Stimulated activated CD8-positive, alpha-beta memory T cell treated with anti-CD3 and anti-CD28 coated beads, Interleukin-7, amount 100 ng/mL, for 24 hours (primary cell): Measurements from ENCODE around the gene COL4A1.

Experiments used
- DNase-seq: peaks from one replicate; pipeline ENCODE4 v3.0.0-alpha.2; 2020; ENCODE audit warnings: low read depth

The COL4A1 gene

DNA sequence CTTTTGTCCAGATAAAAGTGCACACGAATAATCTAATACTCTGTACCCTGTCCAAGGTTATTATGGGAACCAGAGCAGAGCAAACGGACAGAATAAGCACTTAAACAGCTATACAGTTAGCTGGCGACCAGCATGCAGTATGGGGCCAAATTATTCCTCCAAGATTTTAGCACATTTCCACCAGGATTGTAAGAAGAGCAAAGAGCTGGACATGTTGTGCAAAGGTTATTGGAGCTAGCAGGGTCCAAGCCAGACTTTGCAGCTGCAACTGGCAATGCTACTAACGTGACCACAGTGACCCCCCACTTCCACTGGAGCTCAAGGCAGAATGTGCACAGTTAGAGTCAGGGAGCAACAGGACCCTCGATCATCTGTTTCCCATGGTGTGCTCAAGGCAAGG lies 89.9 kb downstream of the COL4A1 start:
- DNase-seq = no peak

DNA sequence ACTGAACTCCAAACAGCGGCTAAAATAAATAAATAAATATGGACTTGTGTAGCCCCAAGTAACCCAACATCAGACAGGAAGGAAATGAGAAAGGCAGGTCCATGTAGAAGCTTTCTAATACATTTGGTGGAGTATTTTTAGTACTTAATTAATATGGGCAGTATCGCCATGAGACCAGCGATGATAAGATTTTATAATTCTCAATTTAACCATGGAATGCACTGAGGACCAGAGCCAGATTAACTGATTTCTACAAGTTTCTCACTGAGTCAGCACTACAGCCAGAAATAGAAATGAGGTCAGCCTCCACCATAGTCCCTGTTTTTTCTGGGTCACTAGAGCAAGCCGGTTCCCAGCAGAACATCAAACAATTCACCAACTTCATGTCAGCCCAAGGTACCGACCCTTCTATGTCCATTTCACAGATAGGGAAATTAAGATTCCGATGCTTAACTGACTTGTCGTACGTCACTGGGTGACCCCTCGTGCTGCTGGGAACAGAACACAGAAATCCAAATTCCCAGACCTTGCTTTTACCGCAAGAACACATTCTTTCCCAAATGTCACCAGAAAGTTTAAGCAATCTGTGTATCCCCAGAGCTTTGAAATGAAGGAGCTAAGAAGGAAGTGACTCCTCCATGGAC lies 90.4 kb downstream of the COL4A1 start:
- DNase-seq = no peak

DNA sequence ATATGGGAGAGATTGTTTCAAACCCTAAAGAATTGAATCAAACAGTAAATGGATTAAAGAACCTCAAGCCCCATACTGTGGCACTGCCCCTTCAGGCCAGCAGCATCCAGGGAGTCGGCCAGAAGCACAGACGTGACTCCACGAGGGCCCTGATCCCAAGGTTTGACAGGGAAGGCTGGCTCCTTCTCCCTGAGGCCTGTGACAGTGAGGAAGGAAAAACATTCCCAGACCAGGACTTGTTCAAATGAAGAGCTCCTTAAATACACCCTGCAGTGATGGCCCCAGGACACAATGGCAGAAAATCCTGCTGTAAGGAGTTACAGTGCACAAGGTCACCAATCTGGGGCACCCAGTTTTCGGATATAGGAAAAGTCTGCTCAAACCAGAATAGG lies 91.0 kb downstream of the COL4A1 start:
- no peak for DNase-seq

DNA sequence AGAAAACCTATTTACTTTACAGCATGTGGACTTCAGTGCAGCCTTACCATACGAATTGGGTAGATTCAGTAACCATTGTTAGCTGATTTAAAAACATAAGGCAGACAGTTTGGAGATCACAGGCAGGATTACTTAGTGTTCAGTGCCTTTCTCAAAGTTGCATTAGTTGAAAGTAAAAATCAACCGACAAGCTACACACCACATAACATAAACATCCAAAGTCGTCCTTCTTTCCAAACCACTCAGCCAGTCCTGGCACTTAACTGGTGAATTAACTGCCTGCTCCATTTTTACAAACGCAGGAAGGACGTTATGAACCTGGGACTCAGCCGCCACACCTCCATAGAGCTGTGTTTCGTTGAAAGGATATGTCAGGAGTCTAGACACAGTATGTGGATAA lies 91.4 kb downstream of the COL4A1 start:
- no peak for DNase-seq

DNA sequence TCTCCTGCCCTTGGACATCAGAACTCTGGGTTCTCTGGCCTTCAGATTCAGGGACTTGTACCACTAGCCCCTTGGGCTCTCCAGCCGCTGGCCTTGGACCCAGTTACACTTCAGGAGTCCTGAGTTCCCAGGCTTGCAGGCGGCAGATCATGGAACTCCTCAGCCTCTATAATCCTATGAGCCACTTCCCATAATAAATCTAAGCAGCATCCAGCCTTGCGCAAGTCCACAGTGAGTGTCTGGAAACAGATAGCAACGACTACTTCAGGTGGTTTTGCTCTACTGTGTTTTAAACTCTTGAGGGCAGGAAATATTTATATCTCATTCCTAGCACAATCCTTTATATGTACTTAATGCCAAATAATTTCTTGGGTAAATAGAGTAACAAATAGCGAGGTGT lies 92.3 kb downstream of the COL4A1 start:
- DNase-seq = no peak

DNA sequence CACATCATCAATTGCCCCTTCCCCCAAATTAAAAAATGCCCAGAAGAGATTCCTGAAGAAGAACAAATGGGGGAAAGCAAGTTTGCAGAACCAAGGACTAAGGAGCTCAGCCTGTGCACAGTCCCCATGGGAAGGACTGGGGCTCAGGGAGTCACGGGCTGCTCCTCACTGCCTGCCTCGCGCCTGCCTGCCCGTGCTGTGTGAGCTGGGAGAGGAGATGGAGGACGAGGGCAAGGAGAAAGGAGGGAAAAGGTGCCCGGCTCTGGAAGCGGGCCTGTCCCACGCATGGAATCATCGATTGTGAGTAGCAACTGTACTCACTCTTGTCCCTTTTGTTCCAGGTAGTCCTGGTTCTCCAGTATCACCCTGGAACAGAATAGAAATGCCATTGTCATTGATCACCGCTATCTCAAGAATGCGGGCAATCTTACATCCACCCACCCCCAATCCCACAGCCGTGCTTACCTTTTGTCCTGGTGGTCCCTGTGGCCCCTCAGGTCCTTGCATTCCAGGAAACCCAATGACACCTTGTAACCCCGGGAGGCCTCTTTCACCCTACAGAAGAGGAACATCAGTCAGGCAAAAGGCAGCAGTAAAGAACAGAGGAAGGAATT lies 93.4 kb downstream of the COL4A1 start:
- DNase-seq = no peak

DNA sequence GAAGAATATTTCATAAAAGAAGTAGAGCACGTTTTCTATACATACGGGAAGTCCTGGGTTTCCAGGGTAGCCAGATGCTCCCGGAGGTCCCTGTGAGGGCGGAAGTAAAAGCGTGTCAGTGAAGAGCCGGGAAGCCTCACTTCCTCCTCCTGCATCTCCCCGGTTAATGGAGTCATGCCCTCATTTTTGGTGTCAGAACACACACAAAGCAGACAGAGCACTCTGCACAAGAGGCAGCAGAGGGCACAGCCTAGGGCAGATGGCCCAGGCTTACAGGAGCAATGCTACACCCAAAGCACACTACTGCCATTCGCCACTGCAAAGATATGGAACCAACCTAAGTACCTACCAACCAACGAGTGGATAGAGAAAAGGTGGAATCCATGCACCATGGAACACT lies 94.4 kb downstream of the COL4A1 start:
- no peak for DNase-seq

DNA sequence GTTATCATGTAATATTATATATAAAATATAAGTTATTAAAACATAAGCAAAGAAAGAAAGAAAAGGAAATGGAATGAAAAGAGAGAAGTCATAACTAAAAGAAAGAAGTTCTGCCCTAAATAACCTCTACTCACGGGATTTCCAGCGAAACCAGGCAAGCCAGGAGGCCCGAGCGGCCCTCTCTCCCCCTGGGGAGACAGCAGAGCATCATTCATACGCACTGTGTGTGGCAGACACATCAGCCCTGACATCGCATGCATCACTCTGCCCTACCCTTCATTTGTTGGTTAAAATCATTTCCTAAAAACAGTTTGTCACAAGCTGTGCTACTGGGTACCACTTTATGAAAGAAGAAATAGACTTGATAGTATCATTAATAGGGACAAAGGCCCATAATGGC lies 95.2 kb downstream of the COL4A1 start:
- no peak for DNase-seq

DNA sequence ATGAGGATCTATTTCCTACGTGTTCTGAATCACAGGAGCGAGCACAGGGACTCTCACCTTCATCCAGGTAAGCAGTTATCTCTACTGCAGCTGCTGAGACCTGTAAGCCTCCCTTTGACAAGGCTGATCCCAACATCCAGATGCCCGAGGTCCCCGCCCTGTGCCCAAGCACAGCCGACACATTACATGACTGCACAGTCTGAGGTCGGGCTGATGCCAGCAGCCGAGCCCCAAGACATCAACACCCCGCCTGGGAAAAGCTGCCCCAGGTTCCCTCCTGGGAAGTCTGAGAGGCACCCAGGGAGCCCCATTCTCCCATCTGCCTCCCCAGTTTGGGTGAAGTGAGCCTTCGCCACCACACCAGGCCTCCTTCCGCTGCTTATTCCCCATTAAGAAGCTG lies 95.9 kb downstream of the COL4A1 start:
- no peak for DNase-seq

DNA sequence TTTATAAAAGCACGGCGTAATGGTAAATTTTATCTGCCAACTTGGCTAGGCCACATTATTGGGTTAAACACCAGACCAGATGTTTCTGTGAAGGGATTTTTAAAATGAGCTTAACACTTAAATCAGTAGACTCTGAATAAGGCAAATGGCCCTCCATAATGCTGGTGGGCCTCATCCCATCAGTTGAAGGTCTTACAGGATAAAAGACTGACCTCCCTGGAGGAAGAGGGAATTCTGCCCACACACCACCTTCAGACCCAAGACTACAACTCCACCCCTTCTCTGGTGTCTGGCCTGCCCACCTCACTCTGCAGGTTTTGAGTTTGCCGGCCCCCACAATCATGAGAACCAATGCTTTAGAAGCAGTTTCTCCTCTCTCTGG lies 96.4 kb downstream of the COL4A1 start:
- no peak for DNase-seq

DNA sequence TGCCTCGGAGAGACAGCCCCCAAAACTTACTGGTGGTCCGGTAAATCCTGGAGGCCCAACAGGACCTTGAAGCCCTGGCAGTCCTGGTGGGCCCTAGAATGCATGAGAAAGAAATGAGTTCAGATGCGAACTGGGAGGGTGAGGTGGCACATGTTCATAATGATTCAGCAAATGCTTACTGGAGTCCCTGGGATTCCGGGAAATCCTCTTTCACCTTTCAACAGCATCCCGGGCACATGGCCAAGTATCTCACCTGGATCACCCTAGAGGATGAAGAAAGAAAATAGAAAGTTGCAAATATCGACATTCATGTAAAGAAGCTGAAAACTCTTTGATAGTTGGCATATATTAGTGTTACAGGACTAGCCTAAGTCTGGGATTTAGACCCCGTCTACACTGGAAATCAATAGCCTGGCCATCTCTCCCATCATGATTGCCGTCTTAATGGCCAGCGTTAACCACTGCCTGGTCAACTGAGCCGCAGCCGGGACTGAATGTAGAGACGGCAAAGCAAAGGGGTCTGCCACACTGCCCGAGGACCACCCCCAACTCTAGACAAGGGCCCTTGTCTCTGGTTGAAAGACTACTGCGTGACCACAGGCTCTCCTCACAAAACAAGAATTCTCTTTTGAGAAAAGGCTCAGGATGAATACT lies 96.9 kb downstream of the COL4A1 start:
- no peak for DNase-seq

DNA sequence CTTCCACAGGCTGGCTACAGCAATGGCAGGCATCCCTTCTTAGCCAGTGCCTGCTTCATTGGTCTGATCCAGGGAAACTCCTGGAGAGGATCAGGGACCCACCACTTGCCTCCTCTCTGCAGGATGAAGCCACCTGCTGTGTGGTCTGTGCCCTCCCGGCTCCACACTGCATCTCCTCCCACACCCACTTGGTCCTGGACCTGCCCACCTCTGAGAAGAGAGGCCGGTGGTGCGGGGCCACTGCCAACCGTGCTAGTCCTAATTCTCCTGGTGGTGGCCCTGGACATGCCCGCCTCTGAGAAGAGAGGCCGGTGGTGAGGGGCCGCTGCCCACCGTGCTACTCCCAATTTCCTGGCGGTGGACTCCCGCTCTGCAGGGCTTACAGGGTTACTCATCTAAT lies 98.8 kb downstream of the COL4A1 start:
- no peak for DNase-seq

DNA sequence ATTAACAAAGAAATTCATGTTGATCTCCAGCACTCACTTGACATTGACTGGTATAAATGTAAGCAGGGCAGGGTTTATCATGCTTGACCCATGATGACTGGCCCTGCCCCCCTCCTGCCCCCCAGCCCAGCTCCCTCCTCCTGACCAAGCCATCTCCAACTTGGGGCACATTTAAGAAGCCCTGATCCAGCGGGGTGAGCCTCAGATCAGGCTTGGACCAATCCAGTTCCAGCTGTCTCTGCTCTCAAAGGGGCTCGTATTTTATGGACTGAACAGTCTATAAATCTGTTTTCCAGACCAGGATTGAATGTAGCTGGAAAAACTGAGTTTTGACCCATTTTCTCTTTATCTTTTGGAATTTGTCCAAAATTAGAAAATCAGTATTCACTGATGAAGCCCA lies 100.0 kb downstream of the COL4A1 start:
- no peak for DNase-seq

DNA sequence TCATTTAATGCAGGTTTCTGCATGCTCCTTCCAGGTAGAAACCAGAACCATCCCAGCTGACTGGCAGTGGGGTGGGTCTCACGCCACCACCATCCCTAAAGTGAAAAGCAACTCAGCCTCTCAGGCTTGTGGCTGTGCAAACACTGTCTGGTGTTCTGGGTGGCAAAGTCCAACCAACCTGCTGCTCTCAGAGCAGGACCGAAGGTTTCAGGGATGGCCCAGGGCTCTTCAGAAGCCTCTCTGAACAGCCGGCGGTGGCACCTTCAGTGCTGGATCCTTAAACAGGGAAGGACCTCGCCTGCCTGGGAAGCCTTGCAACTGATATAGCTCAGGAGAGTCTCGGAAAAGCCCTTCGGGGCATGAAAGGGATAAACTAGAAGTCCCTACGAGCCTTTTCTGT lies 100.8 kb downstream of the COL4A1 start:
- no peak for DNase-seq

DNA sequence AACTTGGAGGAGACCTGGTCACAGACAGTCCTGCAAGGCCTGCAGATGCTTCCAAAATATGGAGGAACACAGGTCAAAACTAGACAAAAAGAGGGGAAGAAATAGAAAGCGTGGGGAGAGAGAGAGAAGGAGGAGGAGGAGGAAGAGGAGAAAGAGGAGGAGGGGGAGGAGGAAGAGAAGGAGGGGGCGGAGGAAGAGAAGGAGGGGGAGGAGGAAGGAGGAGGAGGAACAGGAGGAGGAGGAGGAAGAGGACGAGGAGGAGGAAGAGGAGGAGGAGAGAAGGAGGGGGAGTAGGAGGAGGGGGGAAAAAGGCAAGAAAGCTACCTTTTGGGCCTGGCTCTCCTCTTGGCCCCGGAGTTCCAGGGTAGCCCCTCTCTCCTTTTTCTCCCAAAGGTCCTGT lies 105.8 kb downstream of the COL4A1 start:
- no peak for DNase-seq

DNA sequence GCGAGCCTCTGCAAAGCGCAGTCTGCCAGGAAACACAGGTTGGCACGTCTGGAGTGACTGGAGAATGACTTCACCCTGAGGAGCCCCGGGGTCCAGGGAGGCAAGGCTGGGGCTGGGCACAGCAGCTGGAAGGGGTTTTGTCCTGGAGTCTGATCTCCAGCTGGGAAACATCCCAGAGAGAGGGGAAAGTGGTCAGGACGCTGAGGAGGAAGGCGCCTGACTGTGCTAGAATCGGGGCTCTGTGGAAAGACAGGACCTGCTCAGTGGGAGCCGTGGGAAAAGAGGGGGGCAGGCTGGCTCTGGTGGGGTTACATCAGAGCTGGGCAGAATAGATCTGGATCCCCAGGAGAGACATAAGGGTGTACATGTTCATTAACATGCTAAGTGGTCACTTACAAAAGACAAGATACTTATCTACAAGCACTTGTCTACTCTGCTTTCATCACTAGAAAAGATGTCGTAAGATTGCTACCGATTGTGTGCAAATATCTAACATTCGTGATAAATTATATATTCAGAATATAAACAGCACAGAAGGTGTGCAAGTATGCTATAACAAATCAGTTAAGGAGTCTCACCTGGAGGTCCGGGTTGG lies 106.6 kb downstream of the COL4A1 start:
- no peak for DNase-seq

DNA sequence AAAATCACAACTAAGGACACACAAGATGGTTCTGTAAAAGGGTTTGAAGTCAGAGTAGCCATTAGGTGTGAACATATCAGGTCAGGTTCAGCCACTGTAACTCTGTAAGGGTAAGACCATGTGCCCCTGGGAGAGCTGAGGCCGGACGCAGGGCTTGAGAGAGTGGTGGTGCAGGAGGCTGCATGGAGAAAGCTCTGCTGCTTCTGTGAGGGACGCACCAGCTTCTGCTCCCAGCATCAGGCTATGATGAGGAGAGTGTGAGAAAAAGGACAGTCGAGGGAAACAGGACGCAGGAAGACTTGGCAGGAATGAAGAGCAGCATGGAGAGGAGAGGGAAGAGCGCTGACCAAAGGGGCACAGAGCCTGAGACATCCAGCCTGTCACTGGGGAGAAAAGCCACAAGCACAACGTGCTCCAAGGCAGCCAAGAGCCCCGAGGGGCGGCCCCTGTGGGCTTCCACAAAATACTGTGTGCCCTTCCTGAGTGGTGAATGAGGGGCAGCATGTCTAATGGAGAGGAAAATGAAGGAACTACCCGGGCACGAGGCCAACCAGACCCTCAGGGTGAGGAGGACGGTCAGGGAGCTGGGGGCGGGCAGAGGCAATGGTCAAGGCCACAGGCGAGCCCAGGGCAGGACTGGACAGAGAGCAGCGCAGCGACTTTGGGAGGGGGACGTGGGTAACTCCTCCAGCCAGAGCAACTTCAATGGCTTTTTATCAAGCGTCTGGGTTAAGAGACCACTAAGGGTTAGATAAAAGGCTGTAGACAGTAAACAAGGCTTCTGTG lies 107.7 kb downstream of the COL4A1 start:
- no peak for DNase-seq

DNA sequence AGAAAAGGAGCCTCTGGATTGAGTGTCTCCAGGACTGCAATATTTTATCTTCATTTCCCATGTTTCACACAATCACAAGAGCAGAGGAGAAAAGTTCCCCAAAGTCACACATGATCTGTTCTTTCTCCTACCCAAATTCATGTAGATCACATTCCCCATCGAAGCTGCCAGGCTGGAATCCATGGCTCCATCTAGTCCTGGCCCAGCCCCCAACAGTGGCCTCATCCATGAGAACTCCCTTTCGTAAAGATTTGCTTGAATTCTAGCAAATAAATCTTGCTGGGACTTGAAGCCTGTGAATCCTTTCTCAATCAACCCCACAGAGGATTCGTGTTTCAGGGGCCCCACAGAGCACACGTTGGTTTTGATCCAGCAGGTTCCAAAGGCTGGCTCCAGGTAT lies 109.5 kb downstream of the COL4A1 start:
- DNase-seq = no peak

DNA sequence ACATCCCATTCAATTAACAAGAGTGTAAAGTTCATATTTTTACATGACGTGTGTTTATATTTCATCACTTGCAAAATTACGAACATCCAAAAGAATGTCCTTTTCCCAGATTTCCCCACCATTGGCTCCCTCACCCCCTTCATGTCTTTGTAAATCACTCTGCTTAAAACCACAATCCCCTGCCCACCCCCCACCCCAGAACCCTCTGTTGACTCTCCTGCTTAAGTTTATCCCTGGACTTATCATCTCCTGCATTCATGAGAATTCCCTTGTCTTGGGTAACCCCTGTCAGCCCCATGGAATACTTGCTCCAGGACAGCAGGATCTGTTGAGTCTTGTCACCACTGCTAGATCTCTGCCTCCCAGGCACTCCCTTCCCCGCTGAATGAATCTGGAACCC lies 109.9 kb downstream of the COL4A1 start:
- DNase-seq = no peak

DNA sequence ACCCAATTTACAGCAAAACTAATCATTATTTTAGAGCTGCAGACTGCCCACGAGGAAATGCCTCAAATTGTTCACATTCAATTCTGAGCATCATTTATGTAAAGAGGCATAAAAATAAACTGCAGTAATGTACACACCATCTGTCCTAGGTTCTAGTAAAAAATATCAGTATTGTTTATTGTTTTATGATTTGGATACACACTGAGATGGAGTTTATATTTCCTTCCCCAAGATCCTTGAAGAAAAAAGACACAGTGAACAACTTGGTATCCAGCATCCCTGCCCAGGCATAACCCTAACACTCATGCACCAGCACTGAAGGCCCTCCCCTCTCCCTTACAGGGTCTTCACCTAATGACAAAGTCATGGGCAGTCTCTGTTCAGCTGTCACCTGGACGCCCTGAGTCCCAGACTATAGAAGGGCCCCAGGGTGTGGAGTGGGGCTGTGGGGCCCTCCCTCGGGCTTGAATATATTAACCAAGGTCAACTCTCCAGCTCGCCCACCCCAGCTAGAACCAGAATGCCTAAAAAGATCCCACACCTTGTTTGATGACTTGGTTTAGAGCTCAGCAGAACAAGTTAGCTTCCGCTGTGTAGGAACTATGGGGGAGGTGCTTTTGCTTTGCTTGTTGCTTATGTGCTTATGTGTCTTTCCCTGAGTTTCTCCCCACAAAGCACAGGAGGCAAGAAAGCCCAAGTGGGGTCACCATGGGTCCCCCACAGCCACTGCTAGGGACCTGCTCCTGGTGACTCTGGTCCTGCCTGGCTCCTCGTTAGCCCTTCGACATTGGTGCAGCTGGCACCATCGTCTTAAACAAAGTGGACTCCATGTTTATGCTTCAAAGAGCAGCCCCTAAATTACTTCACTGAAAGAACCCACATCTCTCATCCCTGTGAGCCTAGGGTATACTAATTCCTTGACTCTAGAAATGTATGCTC lies 111.1 kb downstream of the COL4A1 start:
- DNase-seq = no peak

DNA sequence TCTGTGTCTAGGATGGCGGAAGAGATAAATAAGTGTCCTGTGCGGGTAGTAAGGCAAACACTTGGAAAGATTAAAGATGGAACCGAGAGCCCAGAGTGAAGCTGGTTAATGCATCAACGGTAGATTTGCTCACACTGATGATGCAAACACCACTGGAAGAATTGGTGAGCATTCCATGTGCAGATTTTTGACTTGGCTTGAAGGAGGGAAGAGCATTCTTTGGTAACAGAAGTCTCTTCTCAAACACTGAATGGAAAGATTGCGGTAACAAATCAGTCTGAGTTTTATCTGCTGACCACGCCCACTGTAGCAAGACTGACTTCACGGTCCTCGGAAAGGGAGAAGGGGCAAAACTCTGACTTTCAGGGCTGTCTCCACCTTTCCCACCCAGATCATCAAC lies 112.5 kb downstream of the COL4A1 start:
- DNase-seq = no peak

DNA sequence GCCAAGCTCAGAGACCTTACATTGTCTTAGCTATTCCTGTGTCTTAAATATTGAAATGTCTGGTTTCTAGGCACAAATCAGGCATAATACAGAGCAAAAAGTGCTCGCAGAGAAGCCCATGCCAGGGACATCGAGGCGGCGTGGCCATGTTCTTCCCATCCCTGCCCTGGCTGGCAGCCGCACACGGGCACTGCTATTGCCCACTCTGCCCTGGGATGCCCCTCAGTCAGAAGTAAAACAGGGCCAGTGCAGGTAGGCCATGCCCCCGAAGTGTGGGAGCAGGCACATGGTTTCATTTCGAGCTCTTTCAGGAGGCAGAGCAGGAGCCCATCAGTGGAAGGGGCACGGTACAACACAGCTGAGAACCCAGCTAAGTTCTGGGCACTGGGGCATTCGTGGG lies 113.5 kb downstream of the COL4A1 start:
- no peak for DNase-seq
